ENCODE measurements around the gene ATP4B.

ATP4B gene

DNA sequence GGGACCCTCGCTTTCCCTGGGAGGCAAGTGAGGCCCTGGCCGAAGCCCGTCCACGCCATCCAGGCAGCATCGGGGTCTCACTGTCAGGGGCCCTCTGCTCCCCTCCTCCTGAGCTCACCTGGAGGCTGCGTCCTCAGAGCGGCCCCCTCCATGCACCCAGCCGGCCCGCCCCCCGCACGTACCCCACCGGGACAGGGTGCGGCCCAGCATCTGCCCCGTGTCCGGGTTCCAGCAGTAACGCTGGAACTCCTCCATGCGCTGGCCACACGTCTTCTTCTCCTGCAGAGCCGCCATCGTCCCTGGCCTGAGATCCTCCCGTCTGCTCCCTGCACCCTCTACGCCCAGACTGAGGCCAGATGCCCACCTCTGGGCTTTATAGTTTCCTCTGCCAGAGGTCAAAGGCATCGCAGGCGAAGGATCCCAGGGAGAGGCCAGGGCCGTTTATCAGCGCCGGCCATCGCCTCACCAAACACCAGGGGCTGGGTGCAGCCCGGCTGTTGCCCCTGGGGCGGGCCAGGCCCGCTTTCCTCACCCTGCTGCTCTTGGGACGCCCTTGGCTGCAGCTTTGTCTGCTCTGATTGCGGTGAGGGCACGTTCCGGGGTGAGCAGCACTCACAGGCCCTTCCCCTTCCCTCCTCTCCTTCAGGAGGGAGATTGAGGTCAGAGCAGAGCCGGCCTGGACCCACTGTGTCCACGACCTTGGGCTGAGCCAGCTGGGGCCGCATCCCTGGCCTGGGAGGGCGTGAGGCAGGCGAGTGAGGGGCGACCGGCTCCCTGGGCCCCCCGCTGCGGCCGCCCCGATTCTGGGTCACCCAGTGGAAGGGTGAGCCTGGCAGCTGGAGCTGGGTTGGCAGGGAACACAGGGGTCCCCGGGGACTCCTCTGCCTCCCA lies at the start of gene ATP4B:
TSS of gene ATP4B (minus strand) at position 348 of the 891 bp plus-strand sequence. CDS start at position 294, 54 bp downstream.
- no peak for DNase-seq

DNA sequence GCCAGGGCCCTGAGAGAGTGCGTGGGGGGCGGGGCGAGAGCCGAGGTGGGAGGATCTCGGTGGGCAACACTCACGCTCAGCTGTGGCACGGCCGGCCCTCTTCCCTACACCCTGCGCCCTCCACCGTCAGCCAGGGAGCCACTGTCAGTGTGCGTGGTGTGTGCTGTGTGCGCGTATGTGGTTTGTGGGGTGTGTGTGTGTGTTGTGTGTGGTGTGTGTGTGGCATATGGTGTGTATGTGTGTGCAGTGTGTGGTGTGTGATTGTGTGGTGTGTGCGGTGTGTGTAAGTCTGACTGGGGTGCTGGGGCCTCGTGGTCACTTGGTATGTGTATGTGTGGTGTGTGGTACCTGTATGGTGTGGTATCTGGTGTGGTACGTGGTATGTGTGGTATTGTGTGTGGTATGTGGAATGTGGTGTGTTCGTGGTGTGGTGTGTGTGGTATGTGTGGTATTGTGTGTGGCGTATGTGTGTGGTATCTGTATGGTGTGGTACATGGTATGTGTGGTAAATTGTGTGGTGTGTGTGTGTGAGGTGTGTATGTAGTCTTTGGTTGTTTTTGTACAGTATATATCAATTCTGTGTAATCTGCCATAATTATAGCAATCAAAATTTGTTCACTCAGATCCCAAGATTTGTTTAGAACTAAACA lies 14.1 kb upstream of the ATP4B start:
- DNase-seq = peak; percentile 7

DNA sequence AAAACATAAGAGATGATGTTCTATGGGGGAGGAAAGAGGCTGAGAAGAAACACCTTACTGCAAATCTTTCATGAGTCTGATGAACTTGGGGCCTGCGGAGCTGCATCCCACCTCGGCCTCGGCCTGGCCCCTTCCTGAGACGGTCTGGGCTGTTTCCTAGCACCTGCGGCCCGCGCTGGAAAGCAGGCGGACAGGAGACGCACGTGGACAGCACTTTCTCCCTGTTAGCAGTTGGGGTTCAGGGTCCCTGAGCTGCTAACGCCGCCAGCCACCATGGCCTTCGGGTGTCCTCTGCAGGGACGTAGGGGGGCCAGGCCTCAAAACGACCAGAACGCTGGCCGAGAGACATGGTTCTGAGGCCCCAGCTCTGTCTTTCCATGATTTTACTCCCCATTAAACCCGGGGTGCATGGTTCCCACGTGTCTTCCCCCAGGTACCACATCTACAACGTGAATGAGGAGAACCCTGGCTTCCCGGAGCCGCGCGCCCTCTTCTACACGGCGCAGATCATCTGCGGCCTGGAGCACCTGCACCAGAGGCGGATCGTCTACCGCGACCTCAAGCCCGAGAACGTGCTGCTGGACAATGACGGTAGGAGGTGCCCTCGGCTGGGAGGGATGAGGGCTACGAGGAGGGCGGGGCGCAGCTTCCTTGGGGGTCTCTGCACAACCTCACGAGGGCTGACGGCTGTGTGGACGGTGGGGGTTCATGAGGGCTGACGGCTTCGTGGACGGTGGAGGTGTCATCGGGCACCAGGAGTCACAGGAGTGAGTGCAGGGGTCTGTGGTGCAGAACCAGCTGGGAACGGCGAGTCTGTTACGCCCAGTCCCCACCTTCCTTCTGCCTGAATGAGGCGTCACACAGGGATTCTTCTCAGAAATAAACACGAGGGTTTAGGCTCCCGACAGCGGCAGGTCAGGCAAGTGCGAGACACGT lies 13.3 kb upstream of the ATP4B start:
- DNase-seq = no peak

DNA sequence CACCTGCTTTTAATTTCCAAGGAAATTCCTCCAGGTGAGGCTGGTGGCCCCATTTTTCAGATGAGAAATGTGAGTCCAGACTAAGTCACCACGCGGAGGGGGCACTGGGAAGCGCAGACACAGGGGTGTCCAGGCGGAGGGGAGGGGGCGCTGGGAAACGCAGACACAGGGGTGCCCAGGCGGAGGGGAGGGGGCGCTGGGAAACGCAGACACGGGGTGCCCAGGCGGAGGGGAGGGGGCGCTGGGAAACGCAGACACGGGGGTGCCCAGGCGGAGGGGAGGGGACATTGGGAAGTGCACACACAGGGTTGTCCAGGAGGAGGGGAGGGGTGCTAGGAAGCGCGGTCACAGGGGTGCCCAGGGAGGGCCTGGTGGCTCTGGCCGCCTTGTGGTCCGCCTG lies 12.5 kb upstream of the ATP4B start:
- no peak for DNase-seq

DNA sequence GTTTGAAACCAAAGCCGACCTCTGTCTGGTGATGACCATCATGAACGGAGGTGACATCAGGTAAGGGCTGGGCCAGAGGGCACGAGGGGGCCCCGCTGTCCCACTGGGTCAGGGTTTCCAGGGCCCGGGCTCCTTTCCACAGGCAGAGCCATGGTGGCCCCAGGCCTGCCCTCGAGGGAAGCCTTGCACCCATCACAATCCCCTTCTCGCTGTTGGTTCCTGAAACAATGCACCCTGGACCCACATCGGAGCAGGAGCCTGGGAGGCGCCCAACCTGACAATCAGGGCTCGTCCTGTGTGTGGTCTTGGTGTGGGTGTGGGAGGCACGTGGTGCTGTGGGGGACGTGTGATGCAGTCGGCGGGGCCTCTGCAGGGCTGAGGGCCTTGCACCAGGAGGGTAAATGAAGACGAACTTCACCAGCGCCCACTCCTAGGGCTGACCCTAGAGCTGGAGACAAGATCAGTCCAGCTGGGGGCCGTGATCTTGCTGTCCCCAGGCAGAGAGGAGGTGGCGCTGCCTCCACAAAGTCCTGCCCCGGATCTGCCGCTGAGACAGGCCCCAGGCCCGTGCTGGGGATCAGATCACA lies 11.8 kb upstream of the ATP4B start:
- no peak for DNase-seq

DNA sequence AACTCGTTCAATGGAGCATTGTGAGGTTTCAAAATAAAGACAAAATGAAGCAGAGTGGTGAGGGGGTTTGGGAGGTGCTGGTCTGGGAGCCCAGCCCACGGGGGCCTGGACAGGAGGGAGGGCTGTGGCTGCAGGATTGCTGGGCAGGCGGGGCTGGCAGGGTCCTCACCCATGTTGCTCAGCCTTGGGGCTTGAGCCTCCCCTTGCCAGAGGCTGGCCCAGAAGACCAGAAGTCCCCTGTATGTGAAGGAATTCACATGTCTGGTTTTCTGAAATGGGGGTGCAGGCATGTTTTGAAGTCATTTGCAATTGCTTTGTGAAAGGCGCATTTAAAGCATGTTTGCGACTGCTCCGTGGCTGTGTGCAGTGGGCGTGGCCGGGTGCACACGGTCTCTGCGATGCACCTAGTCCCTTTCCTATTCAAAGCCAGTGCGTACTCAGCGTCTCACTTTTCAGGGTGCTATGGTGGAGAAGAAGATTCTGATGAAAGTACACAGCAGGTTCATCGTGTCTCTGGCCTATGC lies 11.3 kb upstream of the ATP4B start:
- no peak for DNase-seq

DNA sequence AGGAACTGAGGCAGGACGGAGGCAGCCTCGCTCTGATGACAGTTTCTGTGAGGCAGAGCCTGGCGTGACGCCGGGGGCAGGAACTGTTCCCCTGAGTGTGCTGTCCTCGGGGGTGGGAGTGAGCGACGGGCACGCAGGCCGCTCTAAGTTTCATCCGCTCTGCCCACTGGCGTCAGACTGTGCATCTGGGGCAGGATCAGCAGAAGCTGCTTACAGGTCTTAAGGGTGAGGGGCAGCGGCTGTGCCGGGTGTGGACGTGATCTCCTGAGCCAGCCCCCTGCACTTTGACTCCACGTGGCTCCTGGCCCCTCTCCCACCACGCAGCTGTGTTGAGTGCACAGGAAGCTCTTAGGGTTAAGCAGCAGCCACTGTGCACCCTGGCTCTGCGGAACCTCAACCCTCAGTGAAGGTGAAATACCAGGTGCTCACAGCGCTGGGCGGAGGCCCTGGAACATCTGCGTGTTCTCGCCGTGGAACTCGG lies 10.5 kb upstream of the ATP4B start:
- no peak for DNase-seq

DNA sequence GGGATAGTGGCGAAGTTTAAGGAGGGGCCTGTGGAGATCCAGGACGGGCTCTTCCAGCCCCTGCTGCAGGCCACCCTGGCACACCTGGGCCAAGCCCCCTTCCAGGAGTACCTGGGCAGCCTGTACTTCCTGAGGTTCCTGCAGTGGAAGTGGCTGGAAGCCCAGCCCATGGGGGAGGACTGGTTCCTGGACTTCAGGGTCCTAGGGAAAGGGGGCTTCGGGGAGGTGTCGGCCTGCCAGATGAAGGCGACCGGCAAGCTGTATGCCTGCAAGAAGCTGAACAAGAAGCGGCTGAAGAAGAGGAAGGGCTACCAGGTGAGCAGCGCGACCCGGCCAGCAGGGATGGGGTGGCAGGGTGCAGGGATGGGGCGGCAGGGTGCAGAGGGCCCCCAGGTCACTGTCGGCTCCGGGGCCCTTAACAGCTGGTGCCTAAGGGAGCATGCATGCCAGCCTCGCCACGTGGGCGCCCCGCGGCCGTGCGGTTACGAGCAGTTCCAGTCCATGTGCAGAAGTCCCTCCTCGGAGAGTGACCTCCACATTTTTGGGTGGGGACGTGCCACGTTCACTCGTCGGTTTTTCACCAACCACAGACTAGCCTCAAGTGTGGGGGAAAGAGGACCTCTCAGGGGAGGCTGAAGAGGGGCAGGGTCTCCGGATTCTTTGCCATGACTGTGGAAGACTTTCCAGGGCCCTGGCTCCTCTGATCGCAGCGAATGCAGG lies 9.9 kb upstream of the ATP4B start:
- no peak for DNase-seq

DNA sequence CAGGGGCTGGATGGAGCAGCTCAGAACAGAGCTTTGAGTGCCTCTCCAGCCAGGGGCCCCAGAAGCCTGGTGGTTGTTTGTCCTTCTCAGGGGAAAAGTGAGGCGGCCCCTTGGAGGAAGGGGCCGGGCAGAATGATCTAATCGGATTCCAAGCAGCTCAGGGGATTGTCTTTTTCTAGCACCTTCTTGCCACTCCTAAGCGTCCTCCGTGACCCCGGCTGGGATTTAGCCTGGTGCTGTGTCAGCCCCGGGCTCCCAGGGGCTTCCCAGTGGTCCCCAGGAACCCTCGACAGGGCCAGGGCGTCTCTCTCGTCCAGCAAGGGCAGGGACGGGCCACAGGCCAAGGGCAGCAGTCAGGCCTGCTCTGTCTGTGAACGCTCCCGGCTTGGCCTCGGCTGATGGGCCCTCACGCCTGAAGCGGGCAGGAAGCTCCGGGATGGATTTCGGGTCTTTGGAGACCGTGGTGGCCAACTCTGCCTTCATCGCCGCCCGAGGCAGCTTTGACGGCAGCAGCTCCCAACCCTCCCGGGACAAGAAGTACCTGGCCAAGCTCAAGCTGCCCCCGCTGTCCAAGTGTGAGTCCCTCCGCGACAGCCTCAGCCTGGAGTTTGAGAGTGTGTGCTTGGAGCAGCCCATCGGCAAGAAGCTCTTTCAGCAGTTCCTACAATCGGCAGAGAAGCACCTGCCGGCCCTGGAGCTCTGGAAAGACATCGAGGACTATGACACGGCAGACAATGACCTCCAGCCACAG lies 9.1 kb upstream of the ATP4B start, which contains the start of gene GRK1:
TSS of gene GRK1 (plus strand) at position 269 of the 751 bp plus-strand sequence. CDS start at position 437, 168 bp downstream.
- no peak for DNase-seq

DNA sequence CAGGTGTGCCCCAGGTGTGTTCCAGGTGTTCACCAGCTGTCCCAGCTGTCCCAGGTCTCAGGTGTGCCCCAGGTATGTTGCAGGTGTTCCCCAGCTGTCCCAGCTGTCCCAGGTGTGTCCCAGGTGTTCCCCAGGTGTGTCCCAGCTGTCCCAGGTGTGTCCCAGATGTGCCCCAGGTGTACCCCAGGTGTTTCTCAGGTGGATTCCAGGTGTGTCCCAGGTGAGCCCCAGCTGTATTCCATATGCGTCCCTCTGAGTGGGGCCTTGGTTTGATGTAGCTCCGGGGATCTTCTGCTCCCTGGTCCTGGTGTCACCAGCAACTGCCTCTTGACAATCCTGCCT lies 8.3 kb upstream of the ATP4B start:
- no peak for DNase-seq

DNA sequence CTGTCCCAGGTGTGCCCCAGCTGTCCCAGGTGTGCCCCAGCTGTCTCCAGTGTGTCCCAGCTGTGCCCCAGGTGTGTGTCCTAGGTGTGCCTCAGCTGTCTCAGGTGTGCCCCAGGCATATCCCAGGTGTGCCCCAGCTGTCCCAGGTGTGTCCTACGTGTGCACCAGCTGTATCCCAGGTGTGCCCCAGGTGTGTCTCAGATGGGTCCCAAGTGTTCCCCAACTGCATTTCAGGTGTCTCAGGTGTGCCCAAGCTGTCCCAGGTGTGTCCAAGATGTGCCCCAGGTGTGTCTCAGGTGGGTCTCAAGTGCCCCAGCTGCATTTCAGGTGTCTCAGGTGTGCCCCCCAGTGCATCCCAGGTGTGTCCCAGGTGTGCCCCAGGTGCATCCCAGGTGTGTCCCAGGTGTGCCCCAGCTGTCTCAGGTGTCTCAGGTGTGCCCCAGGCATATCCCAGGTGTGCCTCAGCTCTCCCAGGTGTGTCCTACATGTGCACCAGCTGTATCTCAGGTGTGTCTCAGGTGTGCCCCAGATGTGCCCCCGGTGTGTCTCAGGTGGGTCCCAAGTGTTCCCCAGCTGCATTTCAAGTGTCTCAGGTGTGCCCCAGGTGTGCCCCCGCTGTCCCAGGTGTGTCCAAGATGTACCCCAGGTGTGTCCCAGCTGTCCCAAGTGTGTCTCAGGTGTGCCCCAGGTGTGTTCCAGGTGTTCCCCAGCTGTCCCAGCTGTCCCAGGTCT lies 7.8 kb upstream of the ATP4B start:
- no peak for DNase-seq

DNA sequence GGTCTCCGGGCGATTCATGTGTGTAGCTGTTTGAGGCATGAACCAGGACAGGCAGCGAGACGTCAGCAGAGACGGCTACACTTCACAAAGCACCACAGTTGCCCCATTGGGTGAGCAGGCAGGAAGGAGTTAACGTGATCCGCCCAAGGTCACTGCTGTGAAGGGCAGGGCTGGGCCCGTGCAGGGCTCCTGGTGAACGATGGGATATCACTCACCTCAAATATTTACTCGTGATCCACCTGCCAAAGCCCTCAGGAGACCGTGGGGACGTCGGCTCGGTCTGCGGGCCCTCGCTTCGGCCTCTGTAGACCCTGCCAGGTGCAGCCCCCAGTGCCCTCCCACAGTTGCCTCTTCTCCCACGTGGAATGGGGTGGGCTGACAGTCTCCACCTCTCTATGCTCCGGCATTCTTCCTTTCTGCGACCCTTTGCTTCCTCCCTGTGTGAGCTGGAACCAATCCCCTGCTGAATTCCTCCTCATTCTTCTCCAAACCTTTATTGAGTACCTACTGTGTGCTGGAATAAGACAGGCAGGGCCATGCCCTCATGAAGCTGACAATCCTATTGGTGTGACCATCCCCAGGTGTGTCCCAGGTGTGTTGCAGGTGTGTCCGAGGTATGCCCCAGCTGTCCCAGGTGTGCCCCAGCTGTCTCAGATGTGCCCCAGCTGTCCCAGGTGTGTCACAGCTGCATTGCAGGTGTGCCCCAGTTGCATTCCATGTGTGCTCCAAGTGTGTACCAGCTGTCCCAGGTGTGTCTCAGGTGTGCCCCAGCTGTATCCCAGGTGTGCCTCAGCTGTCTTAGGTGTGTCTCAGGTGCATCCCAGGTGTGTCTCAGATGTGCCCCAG lies 7.0 kb upstream of the ATP4B start:
- DNase-seq = no peak

DNA sequence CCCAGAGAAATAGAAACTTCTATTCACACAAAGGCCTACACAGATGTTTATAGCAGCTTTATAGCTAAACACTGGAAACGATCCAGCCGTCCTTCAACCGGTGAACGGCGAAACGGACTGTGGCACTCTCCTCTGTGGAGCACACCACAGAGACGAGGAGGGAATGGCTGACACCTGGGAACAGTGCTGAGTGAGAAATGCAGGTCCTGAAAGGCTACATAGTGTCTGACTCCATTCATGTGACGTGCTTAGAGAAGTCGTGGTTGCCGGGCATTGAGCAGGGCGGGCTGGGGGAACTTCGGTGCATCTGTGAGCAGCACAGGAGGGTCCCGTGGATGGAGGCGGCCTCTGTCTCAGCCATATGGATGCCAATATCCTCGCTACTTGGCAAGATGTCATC lies 5.9 kb upstream of the ATP4B start:
- DNase-seq = no peak

DNA sequence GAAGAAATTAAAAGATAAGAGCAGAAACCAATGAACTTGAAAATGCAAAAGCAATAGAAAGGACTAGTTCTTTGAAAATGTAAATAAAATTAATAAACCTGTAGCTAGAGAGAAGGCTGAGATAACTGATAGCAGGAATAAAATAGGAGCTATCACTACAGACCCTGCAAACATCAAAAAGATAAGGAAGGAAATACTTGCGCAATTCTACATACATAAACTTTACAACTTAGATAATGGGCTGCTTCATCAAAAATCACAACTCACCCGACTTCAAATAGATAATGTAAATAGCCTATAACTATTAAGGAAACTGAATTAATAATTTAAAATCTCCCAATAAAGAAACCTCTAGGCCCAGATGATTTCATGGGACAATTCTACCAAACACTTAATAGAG lies 3.5 kb upstream of the ATP4B start:
- no peak for DNase-seq

DNA sequence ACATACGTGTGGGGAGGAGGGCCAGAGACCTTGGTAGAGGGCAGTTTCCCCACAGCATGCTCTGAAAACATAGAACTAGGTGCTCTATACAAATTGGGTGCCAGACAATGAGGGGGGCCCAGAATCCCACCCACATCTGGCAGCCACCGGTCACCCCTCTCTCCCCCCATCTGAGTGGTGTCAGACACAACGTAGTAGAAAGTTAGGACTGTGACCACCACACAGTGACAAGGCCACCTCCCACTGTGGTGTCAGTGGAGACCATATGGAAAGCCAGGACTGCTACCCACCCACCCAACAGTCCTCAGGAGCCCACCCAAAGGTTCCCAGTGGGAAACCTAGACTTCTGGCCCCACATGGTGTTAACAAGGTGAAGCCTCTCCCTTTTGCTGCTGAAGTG lies 2.1 kb upstream of the ATP4B start:
- no peak for DNase-seq

DNA sequence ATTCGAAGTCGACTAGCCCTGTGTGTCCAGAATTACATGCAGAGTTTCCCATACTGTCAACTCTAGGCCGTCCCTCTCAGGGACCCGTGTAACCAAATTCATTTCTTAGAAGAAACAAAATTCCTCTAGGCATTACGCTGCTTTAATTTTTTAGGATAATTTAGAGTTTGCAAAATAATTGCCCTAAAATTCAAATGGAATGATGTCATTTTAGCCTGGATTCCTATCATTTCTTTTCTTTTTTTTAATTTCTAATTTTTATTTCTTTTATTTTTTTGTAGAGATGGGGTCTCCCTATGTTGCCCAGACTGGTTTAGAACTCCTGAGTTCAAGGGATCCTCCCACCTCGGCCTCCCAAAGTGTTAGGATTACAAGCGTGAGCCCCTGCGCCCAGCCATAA lies 1.3 kb upstream of the ATP4B start:
- DNase-seq = no peak

DNA sequence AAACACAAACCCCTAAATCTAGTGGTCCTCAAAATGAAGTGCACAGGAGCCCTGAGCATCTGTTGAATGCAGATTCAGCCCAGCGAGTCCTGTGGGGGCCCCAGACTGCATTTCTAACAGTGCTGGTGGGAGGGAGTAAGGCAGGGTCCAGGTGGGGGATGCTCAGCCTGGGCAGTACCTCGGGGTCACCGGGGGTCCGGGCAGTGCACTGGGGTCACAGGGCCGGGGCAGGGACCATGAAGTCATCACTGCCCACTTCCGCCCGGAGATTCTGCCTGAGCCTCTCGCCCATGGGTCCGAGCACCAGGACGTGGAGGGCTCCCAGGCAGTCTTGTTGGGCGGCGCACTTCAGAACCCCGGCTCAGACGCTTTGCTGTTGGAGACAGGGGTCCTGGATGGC lies 838 bp upstream of the ATP4B start:
- DNase-seq = no peak

DNA sequence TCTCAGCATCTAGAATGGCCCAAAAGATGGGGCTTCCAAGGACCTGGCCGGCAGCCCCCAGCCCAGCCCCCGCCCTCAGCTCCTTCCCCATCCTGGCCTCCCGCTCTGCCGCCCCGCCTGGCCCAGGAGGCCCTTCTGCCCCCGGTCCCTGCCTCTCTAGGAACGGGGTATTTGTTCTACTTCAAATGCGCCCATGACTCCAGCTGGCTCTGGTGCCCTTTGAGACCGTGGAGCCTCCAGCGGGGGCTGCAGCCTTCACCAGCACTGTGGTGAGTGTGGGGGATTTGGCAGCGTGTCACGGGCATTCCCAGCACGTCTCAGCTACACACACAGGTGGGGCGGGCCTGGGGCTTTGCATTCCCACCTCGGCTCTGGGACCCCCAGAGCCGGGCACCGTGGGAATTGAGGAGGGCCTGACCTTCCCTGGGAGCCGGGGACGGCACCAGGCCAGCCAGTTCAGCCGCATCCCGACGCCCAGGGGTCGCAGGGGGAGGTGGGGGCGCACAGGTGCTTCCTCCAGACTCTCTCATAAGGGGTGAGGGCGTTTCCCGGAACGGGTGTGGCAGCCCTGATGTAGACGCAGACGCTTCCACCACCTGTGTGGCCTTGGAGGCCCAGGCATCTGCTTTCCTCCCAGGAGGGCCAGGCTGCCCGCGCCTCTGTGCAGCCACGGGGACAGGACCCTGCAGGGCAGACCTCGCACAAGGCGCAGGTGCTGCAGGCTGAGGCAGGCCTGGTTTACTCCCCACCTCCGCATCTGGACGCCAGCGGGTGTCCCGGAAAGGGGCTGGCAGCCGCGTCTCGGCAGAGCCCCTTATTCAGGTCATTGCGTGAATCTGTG lies 947 bp downstream of the ATP4B start:
- DNase-seq = no peak
